CD4-positive, alpha-beta T cell (primary cell): Measurements from ENCODE around the gene STIM2. TPM values are rescaled to one million over a fixed set of nuclear protein-coding genes. Genes with fewer than 3 reads are reported as not detected.

Source experiments
- ATAC-seq: fragments of 200-7000 bp; cut with Tn5 transposase; one replicate; pipeline ENCODE4 v1.10.0; 2022; ENCODE audit warnings: mild to moderate bottlenecking; ENCODE audit not compliant: poor library complexity
- CTCF ChIA-PET: fragments of 350-600 bp; sonication (Branson Sonifier 250); formaldehyde crosslinking; loops from one replicate; lab custom pipeline; 2021; ENCODE audit warnings: antibody characterized with exemption, inconsistent platforms; lab: Charles Lee
- POLR2A ChIA-PET: fragments of 350-600 bp; sonication (Branson Sonifier 250); formaldehyde crosslinking; loops from one replicate; lab custom pipeline; 2021; ENCODE audit warnings: antibody characterized with exemption, inconsistent platforms; lab: Charles Lee
- DNase-seq, 14 experiments: peaks; one replicate each; pipeline ENCODE4 v3.0.0-alpha.2; 2013 to 2020; ENCODE audit warnings: mixed read lengths in 2 of 14
- H3K27ac ChIP-seq, 2 donors: one replicate each; pipeline versions ENCODE4 v1.5.1 to v1.7.0; 2013; ENCODE audit warnings: low read length in 2 of 2, low read depth in 1 of 2, mild to moderate bottlenecking in 1 of 2
- H3K27me3 ChIP-seq, 2 experiments: 1 replicate in 1 of 2; 2 replicates in 1 of 2; pipeline versions ENCODE4 v1.6.1 to v1.7.0; 2013; ENCODE audit warnings: low read length in 2 of 2, control low read depth in 1 of 2, mild to moderate bottlenecking in 1 of 2, moderate library complexity in 1 of 2; ENCODE audit not compliant: insufficient read depth in 2 of 2, control insufficient read depth in 1 of 2
- H3K36me3 ChIP-seq: one replicate; pipeline ENCODE4 v1.6.1; 2013; ENCODE audit warnings: low read length, control low read depth; ENCODE audit not compliant: insufficient read depth
- H3K4me1 ChIP-seq: one replicate; pipeline ENCODE4 v1.6.1; 2013; ENCODE audit warnings: low read length, control low read depth; ENCODE audit not compliant: insufficient read depth
- H3K4me3 ChIP-seq: one replicate; pipeline ENCODE4 v1.5.1; 2013; ENCODE audit warnings: mild to moderate bottlenecking, low read length, moderate library complexity
- H3K9me3 ChIP-seq, 2 experiments: 1 replicate in 1 of 2; 2 replicates in 1 of 2; pipeline versions ENCODE4 v1.6.1 to v1.7.0; 2013; ENCODE audit warnings: low read length in 2 of 2, mild to moderate bottlenecking in 2 of 2, control low read depth in 1 of 2, moderate library complexity in 1 of 2; ENCODE audit not compliant: control insufficient read depth in 1 of 2, insufficient read depth in 1 of 2
- H3K27ac Mint-ChIP-seq: one replicate; pipeline ENCODE4 v1.8.0; 2020; ENCODE audit warnings: mixed read lengths
- H3K27me3 Mint-ChIP-seq: one replicate; pipeline ENCODE4 v1.8.0; 2021; ENCODE audit warnings: mixed read lengths
- H3K36me3 Mint-ChIP-seq: one replicate; pipeline ENCODE4 v1.8.0; 2021; ENCODE audit warnings: low read depth, mixed read lengths
- H3K4me1 Mint-ChIP-seq: one replicate; pipeline ENCODE4 v1.8.0; 2021; ENCODE audit warnings: low read depth, mixed read lengths
- H3K4me3 Mint-ChIP-seq: one replicate; pipeline ENCODE4 v1.8.0; 2020; ENCODE audit warnings: mild to moderate bottlenecking, mixed read lengths
- H3K9me3 Mint-ChIP-seq: one replicate; pipeline ENCODE4 v1.8.0; 2020; ENCODE audit warnings: mixed read lengths
- CTCF ChIP-seq: fragments of 200-600 bp; IDR thresholded peaks from one replicate; pipeline ENCODE4 v1.8.0; 2022; ENCODE audit warnings: antibody characterized with exemption, mild to moderate bottlenecking
- intact Hi-C, 2 experiments: fragments of 100-400 bp; cut with DNase I in 1 of 2; cut with micrococcal nuclease in 1 of 2; formaldehyde crosslinking; loops; one replicate each; pipeline versions ENCODE4 v1.15.1 to v1.9.0; 2023 to 2025; cut with DNase I, micrococcal nuclease
- total RNA-seq, 174 experiments: library from RNA in 2 of 174; stranded (reverse) in 2 of 174; gene quantifications; one replicate each; pipeline ENCODE4 v1.2.3 and lab custom pipeline; 2021 to 2026

STIM2 gene
- total RNA-seq, 2 experiments from 2014 or later: 53.7 to 54.9 TPM

DNA sequence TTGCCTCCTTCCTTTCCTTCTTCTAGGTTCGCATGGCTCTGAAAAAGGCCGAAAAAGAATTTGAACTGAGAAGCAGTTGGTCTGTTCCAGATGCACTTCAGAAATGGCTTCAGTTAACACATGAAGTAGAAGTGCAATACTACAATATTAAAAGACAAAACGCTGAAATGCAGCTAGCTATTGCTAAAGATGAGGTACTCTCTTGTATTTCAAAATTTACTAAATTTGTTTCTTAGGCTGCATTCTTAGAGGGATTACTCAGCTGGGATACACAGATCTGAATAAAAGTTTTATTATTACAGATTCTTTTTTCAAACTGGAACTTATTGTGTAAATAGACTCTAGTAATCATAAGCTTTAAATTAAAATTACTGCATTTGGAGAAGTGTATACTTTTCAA is 146.9 kb downstream of the STIM2 start:
- Histone ChIP-seq H3K9me3 (no peaks in the 10 kb centered on the region), H3K4me3 (no peak overlapping the region), H3K4me1 (peaks cover 11% of the 10 kb centered on the region), H3K27ac (no peak overlapping the region), H3K27me3 (no peaks in the 10 kb centered on the region), H3K36me3 (peaks cover 32% of the 10 kb centered on the region)
- H3K27ac Mint-ChIP-seq: peak overlapping the region; percentile 71
- ChIA-PET CTCF (interaction anchor here (1.0 to 1.4 kb wide), 3 partner anchors 11 to 152 kb away, joined by 3 read pairs; partner anchors contain the start of gene STIM2), POLR2A (interaction anchor here (1.0 to 2.1 kb wide), 4 partner anchors 15 to 147 kb away, joined by 3 to 7 read pairs (median 5); partner anchors contain the start of gene STIM2)
- no peak overlapping the region for H3K4me3 Mint-ChIP-seq
- H3K4me1 Mint-ChIP-seq: peaks cover 42% of the 10 kb centered on the region
- ATAC-seq: no peak
- peaks cover 44% of the 10 kb centered on the region for H3K36me3 Mint-ChIP-seq
- H3K9me3 Mint-ChIP-seq: no peaks in the 10 kb centered on the region
- intact Hi-C loops: loop anchor here in 1 of 2 experiments (5.0 kb wide), 2 partner anchors 150 to 425 kb away; partner anchors contain the start of gene TBC1D19
- DNase-seq: no peak
- no peak for TF ChIP-seq CTCF
- H3K27me3 Mint-ChIP-seq: no peaks in the 10 kb centered on the region

- H3K9me3 ChIP-seq: no peaks in the 10 kb centered on the region
- peaks cover 6% of the 10 kb centered on the region for H3K4me1 ChIP-seq
- Mint-ChIP-seq H3K27me3 (no peaks in the 10 kb centered on the region), H3K27ac (peak overlapping the region; percentile 17), H3K4me1 (peaks cover 30% of the 10 kb centered on the region), H3K36me3 (peaks cover 36% of the 10 kb centered on the region), H3K9me3 (no peaks in the 10 kb centered on the region), H3K4me3 (no peak overlapping the region)
- no peak overlapping the region for H3K4me3 ChIP-seq
- H3K27me3 ChIP-seq: no peaks in the 10 kb centered on the region
- H3K27ac ChIP-seq: no peak overlapping the region
- CTCF ChIA-PET: interaction anchor here (1.4 kb wide), 2 partner anchors 10 to 148 kb away, joined by 3 read pairs; partner anchors contain the start of gene STIM2
- DNase-seq (no peak), ATAC-seq (no peak)
- peaks cover 27% of the 10 kb centered on the region for H3K36me3 ChIP-seq
- TF ChIP-seq CTCF: no peak
- POLR2A ChIA-PET: interaction anchor here (1.0 to 1.5 kb wide), 2 partner anchors 123 to 148 kb away, joined by 3 to 7 read pairs; partner anchors contain the start of gene STIM2
- intact Hi-C loops: loop anchor here in 1 of 2 experiments (2.0 to 5.0 kb wide), 3 partner anchors 151 to 550 kb away; partner anchors contain the start of gene TBC1D19
These were observed 148.0 kb downstream of the STIM2 start for GRCh38 chr4:27008679-27009078.

DNA sequence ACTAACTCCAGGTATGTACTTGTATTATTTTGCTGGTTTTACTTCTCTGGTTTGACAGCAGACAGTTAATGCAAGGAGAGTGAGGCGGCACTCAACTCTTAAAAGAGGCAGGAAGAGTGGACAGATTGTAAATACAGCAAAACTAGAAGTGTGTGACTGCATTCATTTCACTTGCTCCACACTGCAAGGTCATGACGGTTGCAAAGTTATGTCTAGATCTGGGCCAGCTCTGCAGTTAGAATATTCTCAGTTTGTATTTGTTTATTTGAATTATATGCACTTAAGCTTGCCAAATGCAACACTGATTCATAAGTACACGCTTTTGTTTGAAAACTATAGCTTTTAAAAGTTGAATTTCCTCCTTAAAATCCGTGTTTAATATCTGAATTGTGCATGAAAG is 148.9 kb downstream of the STIM2 start:
- ChIA-PET POLR2A (no interaction called here), CTCF (interaction anchor here (1.0 to 1.6 kb wide), 5 partner anchors 11 to 425 kb away, joined by 3 to 7 read pairs (median 3); partner anchors contain the start of genes STIM2 and TBC1D19)
- H3K36me3 Mint-ChIP-seq: peaks cover 29% of the 10 kb centered on the region
- H3K4me1 Mint-ChIP-seq: peaks cover 22% of the 10 kb centered on the region
- no peak for TF ChIP-seq CTCF
- H3K4me3 Mint-ChIP-seq: no peak overlapping the region
- ATAC-seq (no peak), DNase-seq (no peak)
- no peaks in the 10 kb centered on the region for H3K9me3 Mint-ChIP-seq
- no peaks in the 10 kb centered on the region for H3K27me3 ChIP-seq
- H3K27ac ChIP-seq: no peak overlapping the region
- no peaks in the 10 kb centered on the region for H3K9me3 ChIP-seq
- no peaks in the 10 kb centered on the region for H3K27me3 Mint-ChIP-seq
- intact Hi-C loops: loop anchor here in 1 of 2 experiments (2.0 to 5.0 kb wide), 3 partner anchors 152 to 551 kb away; partner anchors contain the start of gene TBC1D19
- no peak overlapping the region for H3K4me3 ChIP-seq
- peaks cover 4% of the 10 kb centered on the region for H3K4me1 ChIP-seq
- peaks cover 26% of the 10 kb centered on the region for H3K36me3 ChIP-seq
- H3K27ac Mint-ChIP-seq: no peak overlapping the region
